Common myeloid progenitor, CD34-positive (primary cell): ENCODE data around the gene SEC62.

Experiments
- CTCF ChIA-PET: fragments of 350-600 bp; sonication (Branson Sonifier 250); formaldehyde crosslinking; loops from one replicate; lab custom pipeline; 2021; ENCODE audit warnings: antibody characterized with exemption; lab: Charles Lee
- POLR2A ChIA-PET: fragments of 350-600 bp; sonication (Branson Sonifier 250); formaldehyde crosslinking; loops from one replicate; lab custom pipeline; 2021; ENCODE audit warnings: antibody characterized with exemption; lab: Charles Lee
- DNase-seq, 3 donors: peaks; one replicate each; pipeline versions ENCODE4 v3.0.0 to v3.0.0-alpha.2; 2013
- H3K27ac ChIP-seq, 2 experiments: 1 replicate in 1 of 2; 2 replicates in 1 of 2; pipeline ENCODE4 v1.7.0; 2013; ENCODE audit warnings: inconsistent platforms in 2 of 2, low read length in 2 of 2, mild to moderate bottlenecking in 2 of 2, low read depth in 1 of 2, moderate library complexity in 1 of 2; ENCODE audit not compliant: severe bottlenecking in 2 of 2, insufficient read depth in 1 of 2, poor library complexity in 1 of 2
- H3K27me3 ChIP-seq, 5 experiments: replicated peaks in 2 of 5; 1 replicate in 3 of 5; 2 replicates in 2 of 5; pipeline versions ENCODE4 v1.6.1 to v1.7.0; 2013; ENCODE audit warnings: low read length in 4 of 5, mild to moderate bottlenecking in 2 of 5, moderate library complexity in 2 of 5, inconsistent platforms in 1 of 5; ENCODE audit not compliant: insufficient read depth in 5 of 5, control insufficient read depth in 4 of 5
- H3K36me3 ChIP-seq, 4 experiments: 1 replicate in 2 of 4; 2 replicates in 2 of 4; pipeline versions ENCODE4 v1.6.1 to v1.7.0; 2013; ENCODE audit warnings: low read length in 3 of 4, control low read depth in 1 of 4, mild to moderate bottlenecking in 1 of 4; ENCODE audit not compliant: control insufficient read depth in 4 of 4, insufficient read depth in 4 of 4
- H3K4me1 ChIP-seq, 4 experiments: 1 replicate in 3 of 4; 2 replicates in 1 of 4; pipeline versions ENCODE4 v1.6.1 to v1.7.1; 2013; ENCODE audit warnings: low read length in 3 of 4, mild to moderate bottlenecking in 3 of 4, control low read depth in 1 of 4, inconsistent platforms in 1 of 4, moderate library complexity in 1 of 4; ENCODE audit not compliant: control insufficient read depth in 4 of 4, insufficient read depth in 4 of 4; ENCODE audit errors: control extremely low read depth in 1 of 4
- H3K4me3 ChIP-seq, 7 experiments: 1 replicate in 4 of 7; 2 replicates in 3 of 7; pipeline versions ENCODE4 v1.5.1 to v1.7.0; 2013; ENCODE audit warnings: mild to moderate bottlenecking in 7 of 7, low read length in 6 of 7, moderate library complexity in 6 of 7, inconsistent platforms in 2 of 7, low read depth in 2 of 7, control low read depth in 1 of 7; ENCODE audit not compliant: insufficient read depth in 4 of 7, control insufficient read depth in 1 of 7; ENCODE audit errors: extremely low read depth in 1 of 7
- H3K9me3 ChIP-seq, 5 experiments: 1 replicate in 4 of 5; 2 replicates in 1 of 5; pipeline versions ENCODE4 v1.6.1 to v1.7.1; 2013; ENCODE audit warnings: low read length in 4 of 5, mild to moderate bottlenecking in 2 of 5, inconsistent platforms in 1 of 5, low read depth in 1 of 5, moderate library complexity in 1 of 5; ENCODE audit not compliant: control insufficient read depth in 4 of 5, insufficient read depth in 2 of 5; ENCODE audit errors: control extremely low read depth in 1 of 5
- WGBS: methylation state at CpG from one replicate; pipeline ENCODE4 v1.1.5; 2013; ENCODE audit not compliant: insufficient coverage; 5-methylcytosine and 5-hydroxymethylcytosine counted together

The SEC62 gene

DNA sequence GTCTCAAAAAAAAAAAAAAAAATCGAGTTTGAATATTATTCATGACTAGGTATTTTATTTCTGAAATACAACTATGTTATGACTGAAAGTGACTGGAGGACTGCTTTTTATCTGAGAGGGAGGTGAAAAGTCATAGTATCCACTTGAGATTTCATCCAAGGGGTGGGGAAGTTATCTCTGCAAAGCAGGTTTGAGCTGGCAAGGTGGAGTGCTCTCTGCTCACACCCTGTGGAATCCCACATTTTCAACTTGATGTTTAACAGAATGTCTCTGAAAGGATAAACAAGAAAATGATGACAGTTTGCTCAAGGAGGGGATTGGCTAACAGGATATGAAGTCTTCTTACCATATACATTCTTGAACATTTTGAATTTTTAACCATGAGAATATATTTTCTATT is 27.3 kb upstream of the SEC62 start:
- Histone ChIP-seq H3K36me3 (no peaks in the 10 kb centered on the region), H3K4me1 (peaks cover 0 to 14% (median 2%) of the 10 kb centered on the region in 4 experiments), H3K9me3 (peaks cover 0 to 3% (median 0%) of the 10 kb centered on the region in 5 experiments), H3K27ac (no peak overlapping the region), H3K27me3 (no peaks in the 10 kb centered on the region), H3K4me3 (no peak overlapping the region)
- POLR2A ChIA-PET: interaction anchor here (0.7 kb wide), 1 partner anchor 20 kb away, joined by 3 read pairs; no protein-coding TSS in a partner anchor
- WGBS: no CpG with 5 or more reads among the region's 1 CpG
- DNase-seq: no peak
- CTCF ChIA-PET: interaction anchor here (0.6 to 1.2 kb wide), 2 partner anchors 8 to 649 kb away, joined by 4 to 6 read pairs; no protein-coding TSS in a partner anchor

DNA sequence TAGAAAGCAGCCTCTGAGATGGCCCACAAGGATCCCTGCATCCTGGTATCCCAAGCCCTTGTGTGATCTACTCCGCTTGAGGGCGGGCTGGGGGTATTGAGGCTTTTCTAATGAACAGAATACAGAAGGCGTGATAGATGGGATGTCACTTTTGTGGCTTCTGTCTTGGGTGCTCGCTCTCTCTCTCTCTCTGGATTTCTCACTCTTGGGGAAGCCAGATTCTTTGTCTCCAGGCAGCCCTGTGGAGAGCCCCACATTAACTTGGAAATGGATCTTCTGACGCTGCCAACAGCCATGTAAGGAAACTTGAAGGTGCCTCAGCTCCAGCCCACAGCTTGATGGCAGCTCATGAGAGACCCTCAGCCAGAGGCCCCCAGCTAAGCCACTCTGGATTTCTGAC is 26.9 kb upstream of the SEC62 start:
- H3K4me1 ChIP-seq: peaks cover 0 to 14% (median 2%) of the 10 kb centered on the region in 4 experiments

DNA sequence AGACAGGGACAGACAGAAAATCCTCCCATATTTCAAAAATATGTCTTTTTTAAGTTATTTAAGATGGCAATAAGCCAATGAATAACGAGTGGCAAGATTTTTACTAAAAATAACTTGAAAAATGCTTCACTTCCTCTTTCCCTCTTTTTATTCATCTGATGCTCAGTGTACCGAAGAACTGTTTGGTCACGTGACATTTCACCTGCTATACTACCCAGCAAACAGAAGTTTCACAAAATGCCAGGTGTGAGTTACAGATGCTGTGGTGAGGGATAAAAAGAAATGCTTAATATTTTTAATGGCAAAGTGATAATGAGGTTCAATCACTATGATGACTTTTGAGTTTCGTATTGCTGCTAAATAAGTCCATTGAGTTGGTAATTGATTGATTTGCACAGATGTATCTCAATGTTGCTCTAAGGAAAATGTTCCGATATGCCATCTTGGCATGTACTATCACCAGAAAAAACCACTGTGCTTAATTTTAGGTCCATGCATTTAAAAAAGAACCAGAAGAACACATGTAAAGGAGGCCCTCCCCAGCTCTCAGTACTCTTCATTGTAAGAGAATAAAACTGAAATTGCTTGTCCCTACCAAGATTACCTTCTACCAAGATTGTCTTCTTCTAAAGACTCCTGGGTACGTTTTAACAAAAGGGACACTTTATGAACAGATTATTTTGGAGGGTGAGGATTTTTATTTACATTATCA is 26.0 kb upstream of the SEC62 start:
- ChIA-PET CTCF (interaction anchor here (1.0 to 1.2 kb wide), 2 partner anchors 9 to 12 kb away, joined by 3 to 6 read pairs; no protein-coding TSS in a partner anchor), POLR2A (no interaction called here)
- WGBS: 100% methylated on average over 1 of the region's 6 CpGs
- Histone ChIP-seq H3K27ac (no peak overlapping the region), H3K9me3 (peaks cover 0 to 3% (median 0%) of the 10 kb centered on the region in 5 experiments), H3K36me3 (no peaks in the 10 kb centered on the region), H3K27me3 (no peaks in the 10 kb centered on the region), H3K4me1 (peaks cover 2 to 21% (median 5%) of the 10 kb centered on the region in 4 experiments), H3K4me3 (no peak overlapping the region)
- peak; percentile 22 to 72 (median 64) for DNase-seq

More for the DNA sequence above, 26.9 kb upstream of the SEC62 start:
- WGBS: 92% methylated on average over 3 of the region's 5 CpGs
- ChIA-PET POLR2A (interaction anchor here (0.7 kb wide), 1 partner anchor 19 kb away, joined by 3 read pairs; no protein-coding TSS in a partner anchor), CTCF (interaction anchor here (0.6 to 1.2 kb wide), 3 partner anchors 9 to 649 kb away, joined by 3 to 6 read pairs (median 4); no protein-coding TSS in a partner anchor)
- peaks cover 0 to 3% (median 0%) of the 10 kb centered on the region in 5 experiments for H3K9me3 ChIP-seq
- no peaks in the 10 kb centered on the region for H3K36me3 ChIP-seq
- H3K27ac ChIP-seq: peak overlapping the region in 1 of 2 experiments; percentile 1
- no peak overlapping the region for H3K4me3 ChIP-seq
- H3K27me3 ChIP-seq: no peaks in the 10 kb centered on the region
- no peak for DNase-seq

- H3K27ac ChIP-seq: peak overlapping the region in 1 of 2 experiments; percentile 55
- H3K36me3 ChIP-seq: no peaks in the 10 kb centered on the region
- H3K27me3 ChIP-seq: no peaks in the 10 kb centered on the region
- DNase-seq: peak; percentile 92 to 98 (median 96)
- CTCF ChIA-PET: interaction anchor here (1.5 kb wide), 1 partner anchor 83 kb away, joined by 3 read pairs; no protein-coding TSS in a partner anchor
- peak overlapping the region in 3 of 7 experiments; percentile 32 to 56 (median 35) for H3K4me3 ChIP-seq
- peaks cover 4 to 22% (median 9%) of the 10 kb centered on the region in 4 experiments for H3K4me1 ChIP-seq
- H3K9me3 ChIP-seq: peaks cover 0 to 3% (median 0%) of the 10 kb centered on the region in 5 experiments
- WGBS: 0% methylated on average over 7 of the region's 7 CpGs
- POLR2A ChIA-PET: no interaction called here
Observed at GRCh38 chr3:169945313-169945712, 21.3 kb upstream of the SEC62 start.

DNA sequence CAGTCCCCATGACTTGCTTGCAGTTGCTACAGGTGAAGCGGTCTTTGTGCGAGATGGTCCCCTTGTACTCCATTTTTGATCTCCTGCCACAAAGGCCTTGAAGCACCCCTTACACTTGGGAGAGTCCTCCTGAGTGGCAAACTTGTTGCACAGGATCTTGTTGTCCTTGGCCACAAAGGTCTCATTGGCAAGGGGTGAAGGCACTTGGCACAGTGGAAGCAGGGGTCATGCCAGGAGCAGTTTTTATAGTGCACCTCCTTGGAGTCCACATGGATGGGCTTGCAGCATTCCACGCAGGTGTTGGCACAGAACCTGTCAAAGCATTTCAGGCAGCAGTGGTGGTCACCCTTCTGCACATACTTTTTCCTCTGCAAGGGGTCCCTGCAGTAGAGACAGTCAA is 20.3 kb upstream of the SEC62 start:
- H3K4me1 ChIP-seq: peaks cover 4 to 17% (median 8%) of the 10 kb centered on the region in 4 experiments
- peaks cover 0 to 3% (median 0%) of the 10 kb centered on the region in 5 experiments for H3K9me3 ChIP-seq
- 100% methylated on average over 3 of the region's 3 CpGs for WGBS
- ChIA-PET CTCF (interaction anchor here (1.5 kb wide), 1 partner anchor 21 kb away, joined by 3 read pairs; the partner anchor contains the start of gene SEC62), POLR2A (no interaction called here)
- no peak overlapping the region for H3K4me3 ChIP-seq
- no peak overlapping the region for H3K27ac ChIP-seq
- no peak for DNase-seq
- no peaks in the 10 kb centered on the region for H3K36me3 ChIP-seq
- H3K27me3 ChIP-seq: no peaks in the 10 kb centered on the region

DNA sequence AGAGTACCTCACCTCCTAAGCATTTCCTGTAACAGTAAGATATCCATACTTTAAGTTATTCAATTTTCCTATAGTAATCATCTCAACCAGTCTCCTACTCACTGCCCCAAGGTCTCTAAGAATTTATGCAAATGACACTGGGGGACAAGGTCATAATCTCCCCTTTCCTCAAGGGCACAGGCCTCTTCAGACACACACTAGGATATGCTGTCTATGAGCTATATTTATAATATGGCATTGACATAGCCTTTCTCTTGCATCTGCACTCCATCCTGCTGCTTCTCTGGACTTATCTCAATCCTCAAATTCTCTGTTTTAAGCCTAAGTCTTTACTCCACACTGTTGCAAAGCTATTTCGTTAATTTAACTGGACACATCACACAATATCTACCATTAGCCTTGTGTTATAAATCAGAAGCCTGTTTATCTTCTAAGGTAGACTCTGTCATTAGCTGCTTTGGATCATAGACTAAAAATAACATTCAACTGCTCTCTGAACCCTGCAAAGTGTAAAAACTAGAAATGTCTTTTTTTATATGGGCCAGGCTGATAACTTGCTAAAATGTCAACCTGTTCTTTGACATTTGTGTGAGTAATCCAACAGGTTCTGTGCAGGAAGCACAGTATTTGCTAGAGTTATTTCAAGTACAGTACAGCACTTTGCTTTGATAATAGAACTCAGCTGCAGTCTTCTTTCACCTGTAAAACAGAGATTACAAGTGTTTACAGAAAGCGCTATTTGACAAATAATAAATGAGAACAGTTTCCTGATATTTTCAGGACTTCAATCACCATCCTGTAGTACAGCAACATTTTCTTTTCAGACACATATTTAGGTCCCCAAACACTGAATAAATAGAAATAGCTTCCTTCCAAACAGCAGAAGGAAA is 17.8 kb upstream of the SEC62 start:
- H3K27ac ChIP-seq: no peak overlapping the region
- no peak overlapping the region for H3K4me3 ChIP-seq
- peaks cover 5 to 22% (median 8%) of the 10 kb centered on the region in 4 experiments for H3K4me1 ChIP-seq
- no peaks in the 10 kb centered on the region for H3K27me3 ChIP-seq
- ChIA-PET POLR2A (no interaction called here), CTCF (interaction anchor here (0.9 to 3.0 kb wide), 3 partner anchors 12 to 19 kb away, joined by 3 to 10 read pairs (median 4); no protein-coding TSS in a partner anchor)
- H3K9me3 ChIP-seq: no peaks in the 10 kb centered on the region
- H3K36me3 ChIP-seq: no peaks in the 10 kb centered on the region
- no peak for DNase-seq
- WGBS: no CpG with 5 or more reads among the region's 2 CpGs
